WTC11 (cell line): ENCODE results near the gene KRTAP20-3. TPM values are rescaled to one million over a fixed set of nuclear protein-coding genes. Genes with fewer than 3 reads are reported as not detected.

Experiments
- ATAC-seq: fragments of 200-7000 bp; cut with Tn5 transposase; 2 replicates; pipeline ENCODE4 v1.10.0; 2021; ENCODE audit warnings: mild to moderate bottlenecking, moderate library complexity
- CTCF ChIA-PET: fragments of 300-600 bp; sonication (Branson Sonifier 250); formaldehyde crosslinking; loops from one replicate; lab custom pipeline; 2021; ENCODE audit warnings: antibody characterized with exemption; lab: Charles Lee
- POLR2A ChIA-PET: fragments of 350-600 bp; sonication (Branson Sonifier 250); formaldehyde crosslinking; loops from one replicate; lab custom pipeline; 2021; ENCODE audit warnings: antibody characterized with exemption; lab: Charles Lee
- DNase-seq: peaks from one replicate; pipeline ENCODE4 v3.0.0; 2021; ENCODE audit warnings: low spot score
- H3K27ac Mint-ChIP-seq: 2 replicates; pipeline ENCODE4 v1.8.0; 2021; ENCODE audit warnings: mixed read lengths
- H3K27me3 Mint-ChIP-seq: 2 replicates; pipeline ENCODE4 v1.8.0; 2021; ENCODE audit warnings: low read depth, mild to moderate bottlenecking, moderate library complexity, mixed read lengths
- H3K36me3 Mint-ChIP-seq: 2 replicates; pipeline ENCODE4 v1.8.0; 2021; ENCODE audit warnings: mixed read lengths
- H3K4me1 Mint-ChIP-seq: 2 replicates; pipeline ENCODE4 v1.8.0; 2022; ENCODE audit warnings: mixed read lengths
- H3K4me3 Mint-ChIP-seq: 2 replicates; pipeline ENCODE4 v1.8.0; 2021; ENCODE audit warnings: mild to moderate bottlenecking, moderate library complexity, mixed read lengths
- H3K9me3 Mint-ChIP-seq: 2 replicates; pipeline ENCODE4 v1.8.0; 2021; ENCODE audit warnings: mixed read lengths
- ATF1 ChIP-seq: sonication (generic); formaldehyde crosslinking; IDR thresholded peaks from 2 replicates; pipeline ENCODE4 v1.8.1; 2023; ENCODE audit warnings: mild to moderate bottlenecking, moderate library complexity, missing genetic modification reagents
- CBFB ChIP-seq: sonication (generic); formaldehyde crosslinking; IDR thresholded peaks from 2 replicates; pipeline ENCODE4 v1.8.1; 2022; ENCODE audit warnings: mild to moderate bottlenecking, low read depth, missing genetic modification reagents
- CTCF ChIP-seq: fragments of 200-600 bp; IDR thresholded peaks from 2 replicates; pipeline ENCODE4 v1.8.0; 2022; ENCODE audit warnings: antibody characterized with exemption
- E2F1 ChIP-seq: sonication (generic); formaldehyde crosslinking; IDR thresholded peaks from 2 replicates; pipeline ENCODE4 v1.8.0; 2022; ENCODE audit warnings: mild to moderate bottlenecking, missing genetic modification reagents
- ESRRA ChIP-seq: sonication (generic); formaldehyde crosslinking; IDR thresholded peaks from 2 replicates; pipeline ENCODE4 v1.8.1; 2022; ENCODE audit warnings: mild to moderate bottlenecking, missing genetic modification reagents, borderline replicate concordance
- FOXP4 ChIP-seq: sonication (generic); formaldehyde crosslinking; IDR thresholded peaks from 2 replicates; pipeline ENCODE4 v1.8.0; 2022; ENCODE audit warnings: mild to moderate bottlenecking, missing genetic modification reagents
- GABPB1 ChIP-seq: sonication (generic); formaldehyde crosslinking; IDR thresholded peaks from 2 replicates; pipeline ENCODE4 v1.8.1; 2023; ENCODE audit warnings: mild to moderate bottlenecking, missing genetic modification reagents
- IRF1 ChIP-seq: sonication (generic); formaldehyde crosslinking; IDR thresholded peaks from 2 replicates; pipeline ENCODE4 v1.8.0; 2023; ENCODE audit warnings: missing genetic modification reagents
- IRF2 ChIP-seq: sonication (generic); formaldehyde crosslinking; IDR thresholded peaks from 2 replicates; pipeline ENCODE4 v1.8.0; 2022; ENCODE audit warnings: low read depth, missing genetic modification reagents, borderline replicate concordance
- MYBL2 ChIP-seq: sonication (generic); formaldehyde crosslinking; IDR thresholded peaks from 2 replicates; pipeline ENCODE4 v1.8.1; 2023; ENCODE audit warnings: mild to moderate bottlenecking, moderate library complexity, missing genetic modification reagents
- NR2C2 ChIP-seq: sonication (generic); formaldehyde crosslinking; IDR thresholded peaks from 2 replicates; pipeline ENCODE4 v1.8.0; 2022; ENCODE audit warnings: mild to moderate bottlenecking, missing genetic modification reagents
- OVOL2 ChIP-seq: fragments of 250-450 bp; sonication (Bioruptor Pico); IDR thresholded peaks from 2 replicates; pipeline ENCODE4 v1.9.0; 2021; ENCODE audit warnings: mild to moderate bottlenecking, borderline replicate concordance
- PREB ChIP-seq: sonication (generic); formaldehyde crosslinking; IDR thresholded peaks from 2 replicates; pipeline ENCODE4 v1.8.1; 2022; ENCODE audit warnings: mild to moderate bottlenecking, missing genetic modification reagents, moderate library complexity, borderline replicate concordance
- ZBTB43 ChIP-seq: sonication (generic); formaldehyde crosslinking; IDR thresholded peaks from 2 replicates; pipeline ENCODE4 v1.8.1; 2023; ENCODE audit warnings: mild to moderate bottlenecking, missing genetic modification reagents
- ZNF671 ChIP-seq: fragments of 250-450 bp; sonication (Bioruptor Pico); IDR thresholded peaks from 2 replicates; pipeline ENCODE4 v1.8.0; 2021; ENCODE audit warnings: mild to moderate bottlenecking
- ZSCAN18 ChIP-seq: fragments of 250-450 bp; sonication (Bioruptor Pico); IDR thresholded peaks from 2 replicates; pipeline ENCODE4 v2.1.2; 2022; ENCODE audit warnings: mild to moderate bottlenecking, moderate library complexity
- total RNA-seq: library from RNA; stranded (reverse); gene quantifications from 3 replicates; pipeline ENCODE4 v1.2.3, GENCODE V29; 2021

Gene KRTAP20-3
- total RNA-seq, 1 experiment from 2014 or later = not detected

- no peaks in the 10 kb centered on the region; the same call in 1 of the 2 replicates for H3K27me3 Mint-ChIP-seq
- H3K36me3 Mint-ChIP-seq = no peaks in the 10 kb centered on the region
- no peak overlapping the region for H3K4me3 Mint-ChIP-seq
- no peak for TF ChIP-seq ESRRA (CRISPR knock-in tag)
- DNase-seq = no peak
- ChIA-PET POLR2A (no interaction called here), CTCF (no interaction called here)
- no peak for ATAC-seq
- H3K27ac Mint-ChIP-seq = no peak overlapping the region
- no peaks in the 10 kb centered on the region for H3K9me3 Mint-ChIP-seq
- H3K4me1 Mint-ChIP-seq = no peaks in the 10 kb centered on the region
These were observed 10.2 kb downstream of the KRTAP20-3 start for GRCh38 chr21:30652891-30653290.

- no peak overlapping the region for H3K27ac Mint-ChIP-seq
- ATAC-seq (no peak; the same call in 1 of the 2 replicates), DNase-seq (no peak)
- H3K4me1 Mint-ChIP-seq = peaks cover 10% of the 10 kb centered on the region
- H3K27me3 Mint-ChIP-seq = no peaks in the 10 kb centered on the region
- ChIA-PET POLR2A (no interaction called here), CTCF (no interaction called here)
- TF ChIP-seq ZNF671 (CRISPR knock-in tag) = no peak
- no peak for TF ChIP-seq FOXP4
- TF ChIP-seq ZBTB43 (CRISPR knock-in tag) = no peak
- TF ChIP-seq GABPB1 (CRISPR knock-in tag) = no peak
- no peak for TF ChIP-seq CTCF
- TF ChIP-seq ATF1 (CRISPR knock-in tag) = no peak
- no peak for TF ChIP-seq E2F1
- TF ChIP-seq NR2C2 (CRISPR knock-in tag) = no peak
- no peak overlapping the region for H3K4me3 Mint-ChIP-seq
- peaks cover 5% of the 10 kb centered on the region for H3K36me3 Mint-ChIP-seq
- H3K9me3 Mint-ChIP-seq = peaks cover 28% of the 10 kb centered on the region
These were observed 26.1 kb downstream of the KRTAP20-3 start for GRCh38 chr21:30668776-30669175.

GRCh38 chr21:30672985-30673650 lies 30.5 kb downstream of the KRTAP20-3 start:
- Mint-ChIP-seq H3K4me3 (no peak overlapping the region), H3K9me3 (peaks cover 28% of the 10 kb centered on the region), H3K27me3 (no peaks in the 10 kb centered on the region), H3K36me3 (peaks cover 5% of the 10 kb centered on the region), H3K4me1 (peaks cover 10% of the 10 kb centered on the region), H3K27ac (no peak overlapping the region)
- DNase-seq = no peak
- ChIA-PET CTCF (no interaction called here), POLR2A (no interaction called here)
- ATAC-seq = no peak
- no peak for TF ChIP-seq PREB (CRISPR knock-in tag)
- no peak for TF ChIP-seq IRF1
- no peak for TF ChIP-seq OVOL2
- TF ChIP-seq IRF2 (CRISPR knock-in tag) = no peak
- no peak for TF ChIP-seq FOXP4
- no peak for TF ChIP-seq ZSCAN18
- no peak for TF ChIP-seq CBFB (CRISPR knock-in tag)
- TF ChIP-seq MYBL2 (CRISPR knock-in tag) = no peak
- TF ChIP-seq NR2C2 (CRISPR knock-in tag) = no peak
